HepG2 (cell line): ENCODE results near the gene NME2. TPM values are rescaled to one million over a fixed set of nuclear protein-coding genes. Genes with fewer than 3 reads are reported as not detected.

Source experiments
- ARID5B ChIP-seq: IDR thresholded peaks from 2 replicates; pipeline ENCODE4 v1.4.0; 2020; ENCODE audit warnings: mild to moderate bottlenecking, missing genetic modification reagents
- BCLAF1 ChIP-seq: fragments of 450-650 bp; IDR thresholded peaks from 2 replicates; pipeline ENCODE4 v1.6.1; 2017; ENCODE audit warnings: mild to moderate bottlenecking
- ELF3 ChIP-seq: IDR thresholded peaks from 2 replicates; pipeline ENCODE4 v1.6.1; 2016; ENCODE audit warnings: missing genetic modification reagents, missing compliant biosample characterization
- KDM4B ChIP-seq: sonication (generic); formaldehyde crosslinking; IDR thresholded peaks from 2 replicates; pipeline ENCODE4 v1.4.0; 2020; ENCODE audit warnings: missing genetic modification reagents
- KLF16 ChIP-seq, 2 experiments: sonication (generic) in 1 of 2; formaldehyde crosslinking in 1 of 2; IDR thresholded peaks; 2 replicates each; pipeline versions ENCODE4 v1.6.1 to v1.8.0; 2016 to 2023; ENCODE audit warnings: missing genetic modification reagents in 2 of 2, missing compliant biosample characterization in 1 of 2
- KMT2A ChIP-seq: sonication (generic); formaldehyde crosslinking; IDR thresholded peaks from 2 replicates; pipeline ENCODE4 v1.4.0; 2020; ENCODE audit warnings: missing genetic modification reagents
- PREB ChIP-seq: sonication (generic); formaldehyde crosslinking; IDR thresholded peaks from 2 replicates; pipeline ENCODE4 v1.4.0; 2020; ENCODE audit warnings: missing genetic modification reagents
- STAG1 ChIP-seq: sonication (generic); formaldehyde crosslinking; IDR thresholded peaks from 2 replicates; pipeline ENCODE4 v1.4.0; 2020; ENCODE audit warnings: missing genetic modification reagents
- TBP ChIP-seq: sonication (generic); formaldehyde crosslinking; IDR thresholded peaks from 2 replicates; pipeline ENCODE4 v1.5.0; 2020; ENCODE audit warnings: missing genetic modification reagents
- XBP1 ChIP-seq: sonication (generic); formaldehyde crosslinking; IDR thresholded peaks from 2 replicates; pipeline ENCODE4 v1.5.0; 2020; ENCODE audit warnings: missing genetic modification reagents
- ZBTB1 ChIP-seq: sonication (generic); formaldehyde crosslinking; IDR thresholded peaks from 2 replicates; pipeline ENCODE4 v1.4.0; 2020; ENCODE audit warnings: missing genetic modification reagents, borderline replicate concordance
- ZBTB2 ChIP-seq: sonication (generic); formaldehyde crosslinking; IDR thresholded peaks from 2 replicates; pipeline ENCODE4 v1.8.0; 2022; ENCODE audit warnings: low read depth, missing genetic modification reagents
- ZFP82 ChIP-seq: sonication (generic); formaldehyde crosslinking; IDR thresholded peaks from 2 replicates; pipeline ENCODE4 v1.5.1; 2020; ENCODE audit warnings: mild to moderate bottlenecking, missing genetic modification reagents, borderline replicate concordance
- ZNF282 ChIP-seq: fragments of 450-650 bp; IDR thresholded peaks from 2 replicates; pipeline ENCODE4 v1.6.1; 2018; ENCODE audit not compliant: partially characterized antibody
- ZNF414 ChIP-seq: sonication (generic); formaldehyde crosslinking; IDR thresholded peaks from 2 replicates; pipeline ENCODE4 v1.5.0; 2020; ENCODE audit warnings: missing genetic modification reagents
- ZNF501 ChIP-seq: sonication (generic); formaldehyde crosslinking; IDR thresholded peaks from 2 replicates; pipeline ENCODE4 v1.5.1; 2020; ENCODE audit warnings: mild to moderate bottlenecking, moderate library complexity, missing genetic modification reagents
- ZNF672 ChIP-seq: sonication (generic); formaldehyde crosslinking; IDR thresholded peaks from 2 replicates; pipeline ENCODE4 v1.8.1; 2022; ENCODE audit warnings: missing genetic modification reagents
- ZNF780A ChIP-seq: sonication (generic); formaldehyde crosslinking; IDR thresholded peaks from 2 replicates; pipeline ENCODE4 v1.8.0; 2022; ENCODE audit warnings: mild to moderate bottlenecking, missing genetic modification reagents, moderate library complexity
- ZNF792 ChIP-seq: IDR thresholded peaks from 2 replicates; pipeline ENCODE4 v1.6.1; 2016
- polyA plus RNA-seq, 8 experiments: library from polyadenylated mRNA; depleted of rRNA in 3 of 8; stranded (reverse) in 7 of 8; unstranded in 1 of 8; fragments of >200 nt; fragmentation: Illumina TruSeq in 4 of 8; extraction: Trizol in 4 of 8; gene quantifications; 2 replicates each; pipeline versions ENCODE4 v1.2.1 to v1.2.3, GENCODE V29; 2011 to 2016; ENCODE audit warnings: low read depth in 4 of 8, missing spikeins in 1 of 8, mixed read lengths in 1 of 8; ENCODE audit not compliant: insufficient read depth in 1 of 8
- total RNA-seq, 5 experiments: library from RNA; depleted of rRNA; stranded (reverse); fragments of >200 nt; fragmentation: Illumina TruSeq; extraction: Trizol; gene quantifications; 2 replicates each; pipeline ENCODE4 v1.2.3, GENCODE V29; 2016; ENCODE audit warnings: low read depth in 1 of 5

The NME2 gene
- total and polyA plus RNA-seq, 2 of the 13 experiments (the other 11 are each of a cell fraction or from before 2014, with no cell fraction given), result 790 to 1,213 TPM

GRCh38 chr17:51153210-51154072 is 12.8 kb upstream of the NME2 start, which contains the start of gene NME1 (continued):
- TF ChIP-seq ARID5B (CRISPR knock-in tag), result peak; percentile 90
- peak; percentile 87; the same call in 1 of the 2 replicates for TF ChIP-seq XBP1 (CRISPR knock-in tag)
- TF ChIP-seq KMT2A (CRISPR knock-in tag), result peak; percentile 100
- no peak for TF ChIP-seq BCLAF1
- peak; percentile 85; the same call in 1 of the 2 replicates for TF ChIP-seq TBP
- TF ChIP-seq ZNF672, result no peak
- TF ChIP-seq KLF16 (CRISPR knock-in tag; IDR thresholded peaks at IDR 0.05), result peak; percentile 67 to 100; a peak in 3 of 4 replicates
- TF ChIP-seq ZNF501 (CRISPR knock-in tag), result peak; percentile 100
- TF ChIP-seq ZFP82 (CRISPR knock-in tag), result peak; percentile 100
- TF ChIP-seq ZBTB1 (CRISPR knock-in tag), result 0 out of 2 replicates have a peak, but pooled peaks have one; percentile 75
- TF ChIP-seq PREB (CRISPR knock-in tag), result peak; percentile 90
- peak; percentile 95 for TF ChIP-seq STAG1 (CRISPR knock-in tag)
- TF ChIP-seq ZNF282, result no peak
- TF ChIP-seq ZBTB2 (CRISPR knock-in tag), result peak; percentile 87
- peak; percentile 98 for TF ChIP-seq KDM4B (CRISPR knock-in tag)
- TF ChIP-seq ZNF792 (CRISPR knock-in tag), result peak; percentile 97
- TF ChIP-seq ZNF780A (CRISPR knock-in tag), result 0 out of 2 replicates have a peak, but pooled peaks have one; percentile 80
- TF ChIP-seq ELF3 (CRISPR knock-in tag), result peak; percentile 98
- TF ChIP-seq ZNF414 (CRISPR knock-in tag), result peak; percentile 96
